MM.1S (cell line): Measurements from ENCODE around the gene CD244.

ENCODE experiments used
- EZH2 ChIP-seq: fragments of 300-600 bp; sonication (generic); optimal IDR thresholded peaks from 2 replicates; pipeline ENCODE3; 2017; ENCODE audit warnings: low read depth, mild to moderate bottlenecking, antibody characterized with exemption, low read length, mixed read lengths
- TF ChIP-seq, protein P1 (sequence below): fragments of 300-600 bp; sonication (generic); IDR thresholded peaks from 2 replicates; pipeline ENCODE4 v1.5.1; 2016; ENCODE audit warnings: antibody characterized with exemption, low read length, mixed read lengths

DNA sequence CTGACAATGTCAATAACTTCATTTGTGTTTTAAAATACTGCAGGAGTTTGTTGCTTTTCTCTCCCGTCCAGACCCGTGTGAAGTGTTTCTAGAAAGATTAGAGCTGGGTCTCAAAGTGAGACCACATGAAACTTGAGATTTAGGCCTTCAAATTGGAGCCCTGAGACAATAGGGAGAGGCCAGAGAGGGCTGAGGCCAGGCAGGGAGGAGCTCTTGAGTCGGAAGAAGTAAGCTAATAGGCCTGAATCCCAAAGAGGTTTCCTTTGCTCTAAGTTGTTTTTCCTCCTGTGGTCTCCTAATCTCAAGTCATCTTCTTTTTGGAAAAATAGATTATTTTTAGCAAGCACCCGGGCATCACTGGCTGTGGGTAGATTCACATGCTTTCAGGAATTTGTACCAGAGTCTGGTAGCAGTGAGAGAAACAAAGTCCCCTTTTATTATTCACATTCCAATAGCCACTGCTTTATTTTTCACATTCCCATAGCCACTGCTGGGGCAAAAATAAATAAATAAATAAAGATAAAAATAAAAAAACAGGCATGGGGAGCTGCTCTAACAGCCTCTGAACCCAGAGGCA lies 25.6 kb downstream of the CD244 start:
- TF ChIP-seq, protein P1, sequence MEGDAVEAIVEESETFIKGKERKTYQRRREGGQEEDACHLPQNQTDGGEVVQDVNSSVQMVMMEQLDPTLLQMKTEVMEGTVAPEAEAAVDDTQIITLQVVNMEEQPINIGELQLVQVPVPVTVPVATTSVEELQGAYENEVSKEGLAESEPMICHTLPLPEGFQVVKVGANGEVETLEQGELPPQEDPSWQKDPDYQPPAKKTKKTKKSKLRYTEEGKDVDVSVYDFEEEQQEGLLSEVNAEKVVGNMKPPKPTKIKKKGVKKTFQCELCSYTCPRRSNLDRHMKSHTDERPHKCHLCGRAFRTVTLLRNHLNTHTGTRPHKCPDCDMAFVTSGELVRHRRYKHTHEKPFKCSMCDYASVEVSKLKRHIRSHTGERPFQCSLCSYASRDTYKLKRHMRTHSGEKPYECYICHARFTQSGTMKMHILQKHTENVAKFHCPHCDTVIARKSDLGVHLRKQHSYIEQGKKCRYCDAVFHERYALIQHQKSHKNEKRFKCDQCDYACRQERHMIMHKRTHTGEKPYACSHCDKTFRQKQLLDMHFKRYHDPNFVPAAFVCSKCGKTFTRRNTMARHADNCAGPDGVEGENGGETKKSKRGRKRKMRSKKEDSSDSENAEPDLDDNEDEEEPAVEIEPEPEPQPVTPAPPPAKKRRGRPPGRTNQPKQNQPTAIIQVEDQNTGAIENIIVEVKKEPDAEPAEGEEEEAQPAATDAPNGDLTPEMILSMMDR: no peak
- TF ChIP-seq EZH2: no peak
